Measurements from ENCODE around the gene TCHHL1.

Gene TCHHL1

DNA sequence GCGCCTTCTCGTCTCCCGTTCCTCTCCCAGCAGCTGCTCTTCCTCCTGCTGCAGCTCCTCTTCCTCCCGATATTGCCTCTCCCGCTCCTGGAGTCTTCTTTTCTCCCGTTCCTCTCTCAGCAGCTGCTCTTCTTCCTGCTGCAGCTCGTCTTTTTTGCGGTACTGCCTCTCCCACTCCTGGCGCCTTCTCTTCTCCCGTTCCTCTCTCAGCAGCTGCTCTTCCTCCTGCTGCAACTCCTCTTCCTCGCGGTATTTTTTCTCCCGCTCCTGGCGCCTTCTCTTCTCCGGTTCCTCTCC lies 21.1 kb upstream of the TCHHL1 start:
- DNase-seq (ENCODE audit: low read depth): no peak
- peak overlapping the region; percentile 34 for H3K4me3 ChIP-seq (ENCODE audit: control insufficient read depth, low read depth, low read length)
- TF ChIP-seq CTCF (conservative IDR thresholded peaks at IDR 0.05; ENCODE audit: control insufficient read depth, insufficient read depth, low read depth, low read length): no peak

- no peak for TF ChIP-seq CTCF (conservative IDR thresholded peaks at IDR 0.05; ENCODE audit: control insufficient read depth, insufficient read depth, low read depth, low read length)
- no peak overlapping the region for H3K4me3 ChIP-seq (ENCODE audit: control insufficient read depth, low read depth, low read length)
- no peak for DNase-seq (ENCODE audit: low read depth)
These were observed 20.6 kb upstream of the TCHHL1 start for GRCh38 chr1:152109231-152109997.

DNA sequence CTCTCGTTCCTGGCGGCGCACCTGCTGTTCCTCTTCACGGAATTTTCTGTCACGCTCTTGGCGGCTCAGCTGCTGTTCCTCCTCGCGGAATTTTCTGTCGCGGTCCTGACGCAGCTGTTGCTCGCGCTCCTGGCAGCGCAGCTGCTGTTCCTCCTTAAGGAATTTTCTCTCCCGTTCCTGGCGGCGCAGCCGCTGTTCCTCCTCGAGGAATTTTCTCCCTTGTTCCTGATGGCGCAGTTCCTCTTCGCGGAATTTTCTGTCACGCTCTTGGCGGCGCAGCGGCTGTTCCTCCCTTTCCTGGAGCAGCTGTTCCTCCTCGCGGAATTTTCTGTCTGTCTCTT lies 20.0 kb upstream of the TCHHL1 start:
- no peak overlapping the region for H3K4me3 ChIP-seq (ENCODE audit: control insufficient read depth, low read depth, low read length)
- no peak for DNase-seq (ENCODE audit: low read depth)
- TF ChIP-seq CTCF (conservative IDR thresholded peaks at IDR 0.05; ENCODE audit: control insufficient read depth, insufficient read depth, low read depth, low read length): no peak

DNA sequence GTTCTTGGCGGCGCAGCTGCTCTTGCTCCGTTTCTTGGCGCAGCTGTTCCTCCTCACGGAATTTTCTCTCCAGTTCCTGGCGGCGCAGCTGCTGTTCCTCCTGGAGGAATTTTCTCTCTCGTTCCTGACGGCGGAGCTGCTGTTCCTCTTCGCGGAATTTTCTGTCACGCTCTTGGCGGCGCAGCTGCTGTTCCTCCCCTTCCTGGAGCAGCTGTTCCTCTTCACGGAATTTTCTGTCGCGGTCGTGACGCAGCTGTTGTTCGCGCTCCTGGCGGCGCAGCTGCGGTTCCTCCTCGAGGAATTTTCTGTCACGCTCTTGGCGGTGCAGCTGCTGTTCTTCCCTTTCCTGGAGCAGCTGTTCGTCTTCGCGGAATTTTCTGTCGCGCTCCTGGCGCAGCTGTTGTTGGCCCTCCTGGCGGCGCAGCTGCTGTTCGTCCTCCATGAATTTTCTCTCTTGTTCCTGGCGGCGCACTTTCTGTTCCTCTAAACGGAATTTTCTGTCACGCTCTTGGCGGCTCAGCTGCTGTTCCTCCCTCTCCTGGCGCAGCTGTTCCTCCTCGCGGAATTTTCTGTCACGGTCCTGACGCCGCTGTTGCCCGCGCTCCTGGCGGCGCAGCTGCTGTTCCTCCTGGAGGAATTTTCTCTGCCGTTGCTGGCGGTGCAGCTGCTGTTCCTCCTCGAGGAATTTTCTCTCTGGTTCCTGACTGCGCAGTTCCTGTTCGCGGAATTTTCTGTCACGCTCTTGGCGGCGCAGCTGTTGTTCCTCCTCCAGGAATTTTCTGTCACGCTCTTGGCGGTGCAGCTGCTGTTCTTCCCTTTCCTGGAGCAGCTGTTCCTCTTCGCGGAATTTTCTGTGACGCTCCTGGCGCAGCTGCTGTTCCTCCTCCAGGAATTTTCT lies 19.4 kb upstream of the TCHHL1 start:
- peak; percentile 57 for DNase-seq (ENCODE audit: low read depth)
- H3K4me3 ChIP-seq (ENCODE audit: control insufficient read depth, low read depth, low read length): peak overlapping the region; percentile 23
- no peak for TF ChIP-seq CTCF (conservative IDR thresholded peaks at IDR 0.05; ENCODE audit: control insufficient read depth, insufficient read depth, low read depth, low read length)

- no peak for TF ChIP-seq CTCF (conservative IDR thresholded peaks at IDR 0.05; ENCODE audit: control insufficient read depth, insufficient read depth, low read depth, low read length)
- DNase-seq (ENCODE audit: low read depth): no peak
- peak overlapping the region; percentile 23 for H3K4me3 ChIP-seq (ENCODE audit: control insufficient read depth, low read depth, low read length)
These were observed 18.4 kb upstream of the TCHHL1 start for GRCh38 chr1:152107031-152107983.

DNA sequence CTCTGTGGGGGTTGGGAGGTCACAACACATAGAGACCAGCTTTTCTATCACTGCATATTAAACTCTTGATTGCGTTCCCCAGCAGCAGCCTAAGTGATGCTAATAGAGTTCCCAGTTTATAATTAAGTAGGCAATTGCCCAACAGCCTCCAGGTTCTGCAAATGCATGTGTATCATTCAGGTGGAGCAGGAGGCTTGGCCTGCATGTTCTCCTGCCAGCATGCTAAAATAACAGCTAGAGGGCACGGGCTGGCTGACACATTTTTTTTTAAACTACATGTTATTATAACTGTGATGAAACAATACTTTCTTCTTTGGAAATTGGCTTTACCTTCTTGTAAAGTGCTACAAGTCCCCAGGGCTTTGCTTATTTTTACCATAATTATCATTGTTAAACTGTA lies 16.0 kb upstream of the TCHHL1 start:
- no peak for TF ChIP-seq CTCF (conservative IDR thresholded peaks at IDR 0.05; ENCODE audit: control insufficient read depth, insufficient read depth, low read depth, low read length)
- no peak overlapping the region for H3K4me3 ChIP-seq (ENCODE audit: control insufficient read depth, low read depth, low read length)
- no peak for DNase-seq (ENCODE audit: low read depth)

All from fibroblast of mammary gland (primary cell).